HCT116 (cell line): ENCODE data around the gene RPL14. TPM values are rescaled to one million over a fixed set of nuclear protein-coding genes. Genes with fewer than 3 reads are reported as not detected.

ENCODE experiments used
- ATAC-seq: fragments of 200-7000 bp; cut with Tn5 transposase; 2 replicates; pipeline ENCODE4 v1.9.1; 2020; ENCODE audit warnings: mild to moderate bottlenecking, moderate library complexity
- BruUV-seq: library from RNA; stranded (reverse); fragments of 400-500 nt; replicated peaks from 2 replicates; lab custom pipeline; 2021; lab: Mats Ljungman, UMichigan
- CTCF ChIA-PET: fragments of 300-600 bp; sonication (Branson Sonifier 250); formaldehyde crosslinking; loops from one replicate; lab custom pipeline; 2021; ENCODE audit warnings: antibody characterized with exemption; lab: Charles Lee
- POLR2A ChIA-PET: fragments of 300-600, 350-600 bp; sonication (Branson Sonifier 250); formaldehyde crosslinking; loops from one replicate; lab custom pipeline; 2021; ENCODE audit warnings: antibody characterized with exemption; lab: Charles Lee
- RAD21 ChIA-PET, 2 experiments: fragments of 300-600 bp; sonication (Branson Sonifier 250); formaldehyde crosslinking; loops; one replicate each; lab custom pipeline; 2023; ENCODE audit warnings: low total read pairs in 2 of 2; ENCODE audit not compliant: uncharacterized antibody in 2 of 2, unreplicated experiment in 2 of 2, low non-redundant PET in 1 of 2; lab: Charles Lee
- DNase-seq: peaks from one replicate; pipeline ENCODE4 v3.0.0-alpha.2; 2010; ENCODE audit warnings: low read depth, low spot score
- H2AFZ ChIP-seq: fragments of 200-600 bp; shearing (Covaris generic), sonication (generic); 2 replicates; pipeline ENCODE4 v1.6.1; 2017; ENCODE audit warnings: low read depth, mixed run types, mixed read lengths, antibody characterized with exemption, low read length; ENCODE audit not compliant: poor library complexity, severe bottlenecking
- H3K27ac ChIP-seq: 2 replicates; pipeline ENCODE4 v1.5.1; 2012; ENCODE audit warnings: low read depth, low read length
- H3K27me3 ChIP-seq: fragments of 200-600 bp; sonication (generic); 2 replicates; pipeline ENCODE4 v1.6.1; 2016; ENCODE audit warnings: mixed run types, low read length, mixed read lengths; ENCODE audit not compliant: insufficient read depth
- H3K36me3 ChIP-seq, 2 experiments: fragments of 200-500 bp in 1 of 2; fragments of 200-600 bp in 1 of 2; sonication (Bioruptor generic) in 1 of 2; sonication (generic) in 1 of 2; 2 replicates each; pipeline versions ENCODE4 v1.5.1 to v1.6.1; 2014 to 2016; ENCODE audit warnings: low read length in 2 of 2, inconsistent platforms in 1 of 2, mixed read lengths in 1 of 2, mixed run types in 1 of 2; ENCODE audit not compliant: insufficient read depth in 2 of 2, control insufficient read depth in 1 of 2
- H3K4me1 ChIP-seq, 2 experiments: fragments of 200-600 bp in 1 of 2; sonication (generic) in 1 of 2; 2 replicates each; pipeline versions ENCODE4 v1.5.1 to v1.6.1; 2012 to 2017; ENCODE audit warnings: low read length in 2 of 2, inconsistent platforms in 1 of 2, mild to moderate bottlenecking in 1 of 2, mixed read lengths in 1 of 2, mixed run types in 1 of 2, moderate library complexity in 1 of 2; ENCODE audit not compliant: insufficient read depth in 2 of 2, control insufficient read depth in 1 of 2
- H3K4me2 ChIP-seq: fragments of 200-600 bp; sonication (generic); 2 replicates; pipeline ENCODE4 v1.6.1; 2017; ENCODE audit warnings: mixed run types, low read length, mixed read lengths
- H3K4me3 ChIP-seq, 2 experiments: fragments of 200-600 bp in 1 of 2; sonication (generic) in 1 of 2; replicated peaks in 1 of 2; 2 replicates each; pipeline ENCODE4 v1.5.1; 2011 to 2016; ENCODE audit warnings: low read length in 2 of 2, control low read depth in 1 of 2, low read depth in 1 of 2, mild to moderate bottlenecking in 1 of 2, mixed read lengths in 1 of 2, mixed run types in 1 of 2
- H3K79me2 ChIP-seq: fragments of 200-600 bp; sonication (generic); 2 replicates; pipeline ENCODE4 v1.6.1; 2017; ENCODE audit warnings: mild to moderate bottlenecking, mixed run types, low read length, moderate library complexity, mixed read lengths; ENCODE audit not compliant: insufficient read depth
- H3K9ac ChIP-seq: fragments of 200-600 bp; sonication (generic); 2 replicates; pipeline ENCODE4 v1.6.1; 2016; ENCODE audit warnings: low read length, mixed read lengths
- H3K9me2 ChIP-seq: fragments of 200-600 bp; sonication (generic), shearing (Covaris generic); 2 replicates; pipeline ENCODE4 v1.6.1; 2017; ENCODE audit warnings: mixed run types, mild to moderate bottlenecking, moderate library complexity; ENCODE audit not compliant: insufficient read depth
- H3K9me3 ChIP-seq, 2 experiments: fragments of 200-500 bp in 1 of 2; fragments of 200-600 bp in 1 of 2; sonication (Bioruptor generic) in 1 of 2; sonication (generic) in 1 of 2; 2 replicates each; pipeline ENCODE4 v1.6.1; 2014 to 2017; ENCODE audit warnings: low read length in 2 of 2, mixed read lengths in 2 of 2, inconsistent platforms in 1 of 2, low read depth in 1 of 2, mild to moderate bottlenecking in 1 of 2, mixed run types in 1 of 2, moderate library complexity in 1 of 2; ENCODE audit not compliant: control insufficient read depth in 1 of 2, insufficient read depth in 1 of 2
- H4K20me1 ChIP-seq: fragments of 200-600 bp; sonication (generic), shearing (Covaris generic); 2 replicates; pipeline ENCODE4 v1.6.1; 2017; ENCODE audit warnings: mixed run types, mild to moderate bottlenecking, moderate library complexity; ENCODE audit not compliant: insufficient read depth
- CBX3 ChIP-seq: IDR thresholded peaks from 2 replicates; pipeline ENCODE4 v1.6.1; 2012; ENCODE audit warnings: low read depth
- EGR1 ChIP-seq: IDR thresholded peaks from 2 replicates; pipeline ENCODE4 v1.6.1; 2012; ENCODE audit warnings: low read depth
- EZH2phosphoT487 ChIP-seq: fragments of 200-600 bp; IDR thresholded peaks from 2 replicates; pipeline ENCODE4 v1.6.1; 2018; ENCODE audit warnings: antibody characterized with exemption, borderline replicate concordance
- JUND ChIP-seq: IDR thresholded peaks from 2 replicates; pipeline ENCODE4 v1.6.1; 2012
- REST ChIP-seq: IDR thresholded peaks from 2 replicates; pipeline ENCODE4 v1.6.1; 2012; ENCODE audit warnings: low read depth
- SRF ChIP-seq: IDR thresholded peaks from 2 replicates; pipeline ENCODE4 v1.6.1; 2012; ENCODE audit warnings: low read depth
- TCF7L2 ChIP-seq: IDR thresholded peaks from 2 replicates; pipeline ENCODE4 v1.7.0; 2011; ENCODE audit warnings: borderline replicate concordance, inconsistent platforms; ENCODE audit not compliant: insufficient read depth, insufficient read length; ENCODE audit errors: extremely low read depth
- ZNF274 ChIP-seq: fragments of 200-500 bp; sonication (Bioruptor generic); IDR thresholded peaks from 2 replicates; pipeline ENCODE4 v1.6.1; 2014; ENCODE audit warnings: mild to moderate bottlenecking, low read depth, low read length, inconsistent platforms
- intact Hi-C: fragments of 100-400 bp; cut with micrococcal nuclease; formaldehyde crosslinking; loops from 2 replicates; pipeline ENCODE4 v1.10.0; 2022
- total RNA-seq: library from RNA; stranded (reverse); gene quantifications from one replicate; pipeline ENCODE4 v1.2.1, GENCODE V29; 2021; ENCODE audit not compliant: unreplicated experiment

Gene RPL14
- total RNA-seq, 1 experiment from 2014 or later: 2,938 TPM

GRCh38 chr3:40453933-40454332 is 3.2 kb upstream of the RPL14 start (continued):
- TF ChIP-seq REST (no peak), TCF7L2 (no peak), ZNF274 (no peak), JUND (no peak), SRF (no peak)

- H3K9ac ChIP-seq: no peak overlapping the region
- H2AFZ ChIP-seq: no peak overlapping the region
- ATAC-seq (no peak), DNase-seq (no peak)
- H3K36me3 ChIP-seq: peaks cover 22 to 25% of the 10 kb centered on the region in 2 experiments
- ChIA-PET POLR2A (no interaction called here), CTCF (no interaction called here), RAD21 (no interaction called here)
- H3K4me1 ChIP-seq: peaks cover 13 to 29% of the 10 kb centered on the region in 2 experiments; a peak in 3 of 4 replicates
- no peak overlapping the region for H3K4me2 ChIP-seq
- H3K27ac ChIP-seq: no peak overlapping the region
- H3K9me2 ChIP-seq: no peaks in the 10 kb centered on the region
- peaks cover 41% of the 10 kb centered on the region for H3K79me2 ChIP-seq
- no TSS peak for BruUV-seq
- H3K4me3 ChIP-seq: no peak overlapping the region
- intact Hi-C loops: no loop called here
- peaks cover 15% of the 10 kb centered on the region; the same call in 1 of the 2 replicates for H4K20me1 ChIP-seq
- H3K9me3 ChIP-seq: no peaks in the 10 kb centered on the region
- no peaks in the 10 kb centered on the region for H3K27me3 ChIP-seq
- TF ChIP-seq EGR1: no peak
- TF ChIP-seq CBX3: no peak
- TF ChIP-seq EZH2phosphoT487: no peak
- TF ChIP-seq TCF7L2: no peak
These were observed 1.8 kb upstream of the RPL14 start for GRCh38 chr3:40455328-40455727.
